Dendritic cell treated with granulocyte-macrophage colony-stimulating factor and Interleukin-4, amounts not matched to agents 40 ng/mL and 50 ng/mL, for 4 days (primary cell): ENCODE data around the gene P3R3URF.

ENCODE experiments used
- H3K27ac Mint-ChIP-seq: one replicate; pipeline ENCODE4 v1.8.0; 2022; ENCODE audit warnings: mild to moderate bottlenecking, mixed read lengths
- H3K27me3 Mint-ChIP-seq: one replicate; pipeline ENCODE4 v1.8.0; 2022; ENCODE audit warnings: mild to moderate bottlenecking, mixed read lengths
- H3K36me3 Mint-ChIP-seq: one replicate; pipeline ENCODE4 v1.8.0; 2022; ENCODE audit warnings: low read depth, mixed read lengths
- H3K4me1 Mint-ChIP-seq: one replicate; pipeline ENCODE4 v1.8.0; 2022; ENCODE audit warnings: low read depth, mixed read lengths
- H3K4me3 Mint-ChIP-seq: one replicate; pipeline ENCODE4 v1.8.0; 2022; ENCODE audit warnings: mild to moderate bottlenecking, moderate library complexity, mixed read lengths
- H3K9me3 Mint-ChIP-seq: one replicate; pipeline ENCODE4 v1.8.0; 2022; ENCODE audit warnings: mixed read lengths
- intact Hi-C: fragments of 100-400 bp; cut with micrococcal nuclease; formaldehyde crosslinking; loops from one replicate; pipeline ENCODE4 v1.15.0; 2022

The P3R3URF gene

GRCh38 chr1:46150085-46150484 lies 26.2 kb downstream of the P3R3URF start:
- peaks cover 8% of the 10 kb centered on the region for H3K4me1 Mint-ChIP-seq
- no peaks in the 10 kb centered on the region for H3K9me3 Mint-ChIP-seq
- H3K4me3 Mint-ChIP-seq, result no peak overlapping the region
- peaks cover 6% of the 10 kb centered on the region for H3K27me3 Mint-ChIP-seq
- no peaks in the 10 kb centered on the region for H3K36me3 Mint-ChIP-seq
- no peak overlapping the region for H3K27ac Mint-ChIP-seq
- intact Hi-C loops, result no loop called here

GRCh38 chr1:46148318-46148717 lies 28.0 kb downstream of the P3R3URF start:
- no peaks in the 10 kb centered on the region for H3K9me3 Mint-ChIP-seq
- peaks cover 6% of the 10 kb centered on the region for H3K27me3 Mint-ChIP-seq
- H3K4me3 Mint-ChIP-seq, result no peak overlapping the region
- intact Hi-C loops, result no loop called here
- no peaks in the 10 kb centered on the region for H3K36me3 Mint-ChIP-seq
- no peak overlapping the region for H3K27ac Mint-ChIP-seq
- peaks cover 8% of the 10 kb centered on the region for H3K4me1 Mint-ChIP-seq

- peaks cover 41% of the 10 kb centered on the region for H3K27me3 Mint-ChIP-seq
- no peak overlapping the region for H3K27ac Mint-ChIP-seq
- no peaks in the 10 kb centered on the region for H3K9me3 Mint-ChIP-seq
- peaks cover 9% of the 10 kb centered on the region for H3K4me1 Mint-ChIP-seq
- peaks cover 4% of the 10 kb centered on the region for H3K36me3 Mint-ChIP-seq
- no peak overlapping the region for H3K4me3 Mint-ChIP-seq
- intact Hi-C loops, result no loop called here
Measured at GRCh38 chr1:46137916-46138315, 38.4 kb downstream of the P3R3URF start.

- no peak overlapping the region for H3K4me3 Mint-ChIP-seq
- H3K27me3 Mint-ChIP-seq, result peaks cover 46% of the 10 kb centered on the region
- H3K4me1 Mint-ChIP-seq, result peaks cover 15% of the 10 kb centered on the region
- intact Hi-C loops, result no loop called here
- H3K36me3 Mint-ChIP-seq, result peaks cover 15% of the 10 kb centered on the region
- H3K27ac Mint-ChIP-seq, result no peak overlapping the region
- no peaks in the 10 kb centered on the region for H3K9me3 Mint-ChIP-seq
Measured at GRCh38 chr1:46136711-46137110, 39.6 kb downstream of the P3R3URF start.

- H3K4me3 Mint-ChIP-seq, result no peak overlapping the region
Measured at GRCh38 chr1:46134660-46135331, 41.5 kb downstream of the P3R3URF start.

GRCh38 chr1:46133781-46134350 lies 42.4 kb downstream of the P3R3URF start:
- peaks cover 23% of the 10 kb centered on the region for H3K4me1 Mint-ChIP-seq
- H3K27ac Mint-ChIP-seq, result peak overlapping the region; percentile 99
- peak overlapping the region; percentile 81 for H3K4me3 Mint-ChIP-seq
- H3K27me3 Mint-ChIP-seq, result peaks cover 62% of the 10 kb centered on the region
- H3K36me3 Mint-ChIP-seq, result peaks cover 15% of the 10 kb centered on the region
- no peaks in the 10 kb centered on the region for H3K9me3 Mint-ChIP-seq
- intact Hi-C loops, result no loop called here

More at GRCh38 chr1:46134660-46135331, 41.5 kb downstream of the P3R3URF start:
- Mint-ChIP-seq H3K27ac (no peak overlapping the region), H3K4me1 (peaks cover 23% of the 10 kb centered on the region), H3K9me3 (no peaks in the 10 kb centered on the region), H3K27me3 (peaks cover 58% of the 10 kb centered on the region), H3K36me3 (peaks cover 15% of the 10 kb centered on the region)
- intact Hi-C loops, result no loop called here

GRCh38 chr1:46133181-46133658 lies 43.1 kb downstream of the P3R3URF start:
- H3K27me3 Mint-ChIP-seq, result peaks cover 66% of the 10 kb centered on the region
- intact Hi-C loops, result no loop called here
- H3K9me3 Mint-ChIP-seq, result no peaks in the 10 kb centered on the region
- H3K4me1 Mint-ChIP-seq, result peaks cover 23% of the 10 kb centered on the region
- peak overlapping the region; percentile 81 for H3K4me3 Mint-ChIP-seq
- peaks cover 15% of the 10 kb centered on the region for H3K36me3 Mint-ChIP-seq
- peak overlapping the region; percentile 99 for H3K27ac Mint-ChIP-seq

GRCh38 chr1:46132529-46133180 lies 43.6 kb downstream of the P3R3URF start, which contains the start of gene PIK3R3:
TSS of gene PIK3R3 (minus strand) at chr1:46132629. CDS start at chr1:46131952, 677 bp downstream.
- peak within 1 kb of the TSS; percentile 99 for H3K27ac Mint-ChIP-seq
- intact Hi-C loops, result no loop called here
- peaks cover 15% of the 10 kb centered on the region for H3K36me3 Mint-ChIP-seq
- H3K27me3 Mint-ChIP-seq, result peaks cover 69% of the 10 kb centered on the region
- peaks cover 23% of the 10 kb centered on the region for H3K4me1 Mint-ChIP-seq
- H3K4me3 Mint-ChIP-seq, result peak within 1 kb of the TSS; percentile 81
- no peaks in the 10 kb centered on the region for H3K9me3 Mint-ChIP-seq

- intact Hi-C loops, result no loop called here
- peaks cover 15% of the 10 kb centered on the region for H3K36me3 Mint-ChIP-seq
- peaks cover 23% of the 10 kb centered on the region for H3K4me1 Mint-ChIP-seq
- peaks cover 66% of the 10 kb centered on the region for H3K27me3 Mint-ChIP-seq
- H3K27ac Mint-ChIP-seq, result peak overlapping the region; percentile 99
- peak overlapping the region; percentile 81 for H3K4me3 Mint-ChIP-seq
- no peaks in the 10 kb centered on the region for H3K9me3 Mint-ChIP-seq
Measured at GRCh38 chr1:46131712-46132528, 44.4 kb downstream of the P3R3URF start.

GRCh38 chr1:46131093-46131492 lies 45.2 kb downstream of the P3R3URF start:
- H3K27ac Mint-ChIP-seq, result no peak overlapping the region
- H3K4me3 Mint-ChIP-seq, result no peak overlapping the region
- H3K27me3 Mint-ChIP-seq, result peaks cover 62% of the 10 kb centered on the region

GRCh38 chr1:46130606-46131005 lies 45.7 kb downstream of the P3R3URF start:
- intact Hi-C loops, result no loop called here
- Mint-ChIP-seq H3K4me3 (no peak overlapping the region), H3K27ac (no peak overlapping the region), H3K4me1 (peaks cover 23% of the 10 kb centered on the region), H3K9me3 (no peaks in the 10 kb centered on the region), H3K27me3 (peaks cover 59% of the 10 kb centered on the region), H3K36me3 (peaks cover 15% of the 10 kb centered on the region)

More at GRCh38 chr1:46131093-46131492, 45.2 kb downstream of the P3R3URF start:
- Mint-ChIP-seq H3K4me1 (peaks cover 23% of the 10 kb centered on the region), H3K9me3 (no peaks in the 10 kb centered on the region), H3K36me3 (peaks cover 15% of the 10 kb centered on the region)
- intact Hi-C loops, result no loop called here

GRCh38 chr1:46130121-46130520 lies 46.2 kb downstream of the P3R3URF start:
- peaks cover 23% of the 10 kb centered on the region for H3K4me1 Mint-ChIP-seq
- peaks cover 57% of the 10 kb centered on the region for H3K27me3 Mint-ChIP-seq
- H3K9me3 Mint-ChIP-seq, result no peaks in the 10 kb centered on the region
- peaks cover 15% of the 10 kb centered on the region for H3K36me3 Mint-ChIP-seq
- no peak overlapping the region for H3K4me3 Mint-ChIP-seq
- intact Hi-C loops, result no loop called here
- H3K27ac Mint-ChIP-seq, result no peak overlapping the region

GRCh38 chr1:46128344-46128743 lies 47.9 kb downstream of the P3R3URF start:
- Mint-ChIP-seq H3K36me3 (peaks cover 15% of the 10 kb centered on the region), H3K27ac (no peak overlapping the region), H3K27me3 (peaks cover 41% of the 10 kb centered on the region), H3K9me3 (no peaks in the 10 kb centered on the region), H3K4me1 (peaks cover 18% of the 10 kb centered on the region), H3K4me3 (no peak overlapping the region)
- intact Hi-C loops, result no loop called here
